GM12878 (cell line): ENCODE measurements around the gene TSPAN5. TPM values are rescaled to one million over a fixed set of nuclear protein-coding genes. Genes with fewer than 3 reads are reported as not detected.

Source experiments
- ATAC-seq: fragments of 200-7000 bp; cut with Tn5 transposase; 3 replicates; pipeline ENCODE4 v1.9.1; 2020; ENCODE audit warnings: mild to moderate bottlenecking, moderate library complexity
- BruUV-seq: library from RNA; stranded (reverse); fragments of 400-500 nt; replicated peaks from 2 replicates; lab custom pipeline; 2021; lab: Mats Ljungman, UMichigan
- CTCF ChIA-PET: fragments of 300-600 bp; sonication (Branson Sonifier 250); formaldehyde crosslinking; extraction: SDS; loops from one replicate; lab custom pipeline; 2021; ENCODE audit warnings: inconsistent platforms; lab: Yijun Ruan, JAX
- POLR2A ChIA-PET: fragments of 350-600 bp; formaldehyde crosslinking; extraction: SDS; loops from one replicate; lab custom pipeline; 2021; ENCODE audit warnings: inconsistent platforms; lab: Charles Lee
- RAD21 ChIA-PET: fragments of 300-600 bp; sonication (Branson Sonifier 250); formaldehyde crosslinking; loops from one replicate; lab custom pipeline; 2023; ENCODE audit warnings: antibody characterized with exemption; ENCODE audit not compliant: unreplicated experiment; lab: Charles Lee
- SMC1A ChIA-PET: fragments of 300-600 bp; sonication (Branson Sonifier 250); formaldehyde crosslinking; loops from one replicate; lab custom pipeline; 2023; ENCODE audit not compliant: unreplicated experiment, uncharacterized antibody; lab: Charles Lee
- DNase-seq: peaks from one replicate; pipeline ENCODE4 v3.0.0-alpha.2; 2011; ENCODE audit warnings: low read depth, low spot score
- FAIRE-seq: peaks from 3 replicates; lab custom pipeline; 2011; peaks lifted over from hg19 to GRCh38; lab: Jason Lieb, UNC
- H2AFZ ChIP-seq: 2 replicates; pipeline ENCODE4 v1.6.0; 2011; ENCODE audit warnings: low read depth, low read length, control low read depth; ENCODE audit not compliant: control insufficient read depth
- H3K27ac ChIP-seq: 2 replicates; pipeline ENCODE4 v1.5.1; 2011; ENCODE audit warnings: control low read depth; ENCODE audit not compliant: control insufficient read depth, insufficient read depth
- H3K27me3 ChIP-seq, 2 experiments: replicated peaks in 1 of 2; 2 replicates each; pipeline versions ENCODE4 v1.6.0 to v1.6.1; 2011; ENCODE audit warnings: low read length in 1 of 2; ENCODE audit not compliant: control insufficient read depth in 2 of 2, insufficient read depth in 2 of 2
- H3K36me3 ChIP-seq, 2 experiments: 2 replicates each; pipeline ENCODE4 v1.5.1; 2011; ENCODE audit warnings: low read length in 1 of 2; ENCODE audit not compliant: control insufficient read depth in 2 of 2, insufficient read depth in 2 of 2
- H3K4me1 ChIP-seq: 2 replicates; pipeline ENCODE4 v1.6.1; 2011; ENCODE audit warnings: mild to moderate bottlenecking, low read length, moderate library complexity, mixed read lengths; ENCODE audit not compliant: control insufficient read depth, insufficient read depth
- H3K4me2 ChIP-seq: 2 replicates; pipeline ENCODE4 v1.6.0; 2011; ENCODE audit warnings: control low read depth; ENCODE audit not compliant: control insufficient read depth, insufficient read depth
- H3K4me3 ChIP-seq: fragments of 200-600 bp; sonication (generic); 2 replicates; pipeline ENCODE4 v1.5.1; 2016
- H3K79me2 ChIP-seq: 2 replicates; pipeline ENCODE4 v1.6.0; 2011; ENCODE audit warnings: low read length; ENCODE audit not compliant: control insufficient read depth, insufficient read depth
- H3K9ac ChIP-seq: 2 replicates; pipeline ENCODE4 v1.8.0; 2011; ENCODE audit warnings: low read length, control low read depth, mixed read lengths; ENCODE audit not compliant: control insufficient read depth, insufficient read depth
- H3K9me3 ChIP-seq: replicated peaks from 3 replicates; pipeline ENCODE4 v1.5.1; 2011; ENCODE audit warnings: mild to moderate bottlenecking, low read length; ENCODE audit not compliant: control insufficient read depth, insufficient read depth
- H4K20me1 ChIP-seq: 2 replicates; pipeline ENCODE4 v1.6.0; 2011; ENCODE audit not compliant: control insufficient read depth, insufficient read depth
- BACH1 ChIP-seq: fragments of 450-650 bp; IDR thresholded peaks from 2 replicates; pipeline ENCODE4 v1.6.1; 2017; ENCODE audit warnings: mild to moderate bottlenecking, borderline replicate concordance
- E2F8 ChIP-seq: fragments of 450-650 bp; IDR thresholded peaks from 2 replicates; pipeline ENCODE4 v1.6.1; 2018; ENCODE audit warnings: mild to moderate bottlenecking, low read depth, moderate library complexity; ENCODE audit not compliant: partially characterized antibody
- EGR1 ChIP-seq, 2 experiments: IDR thresholded peaks; 1 replicate in 1 of 2; 2 replicates in 1 of 2; pipeline ENCODE4 v1.6.1; 2011 to 2012; ENCODE audit warnings: low read depth in 2 of 2, low read length in 2 of 2, borderline replicate concordance in 1 of 2, mild to moderate bottlenecking in 1 of 2, moderate library complexity in 1 of 2
- FOXM1 ChIP-seq: IDR thresholded peaks from 2 replicates; pipeline ENCODE4 v1.6.1; 2012; ENCODE audit warnings: low read depth, mild to moderate bottlenecking, inconsistent platforms, low read length, moderate library complexity
- IKZF1 ChIP-seq: fragments of 450-650 bp; conservative IDR thresholded peaks from 2 replicates; pipeline ENCODE4 v1.6.1; 2017; ENCODE audit warnings: antibody characterized with exemption, mild to moderate bottlenecking
- IKZF2 ChIP-seq, 2 experiments: fragments of 450-650 bp; IDR thresholded peaks; 2 replicates each; pipeline ENCODE4 v1.6.1; 2017; ENCODE audit warnings: mild to moderate bottlenecking in 2 of 2, moderate library complexity in 2 of 2
- MTA2 ChIP-seq: fragments of 450-650 bp; IDR thresholded peaks from 2 replicates; pipeline ENCODE4 v1.6.1; 2016; ENCODE audit warnings: low read depth, mild to moderate bottlenecking, moderate library complexity
- NR2F1 ChIP-seq: fragments of 450-650 bp; conservative IDR thresholded peaks from 2 replicates; pipeline ENCODE4 v1.6.1; 2017; ENCODE audit warnings: mild to moderate bottlenecking
- POLR2AphosphoS2 ChIP-seq: IDR thresholded peaks from 2 replicates; pipeline ENCODE4 v1.6.1; 2011; ENCODE audit warnings: low read depth, mild to moderate bottlenecking, low read length, improper control_type of control experiment, moderate library complexity
- RUNX3 ChIP-seq: IDR thresholded peaks from 2 replicates; pipeline ENCODE4 v1.6.1; 2012; ENCODE audit warnings: low read length, inconsistent platforms
- SMARCA5 ChIP-seq: fragments of 450-650 bp; IDR thresholded peaks from 2 replicates; pipeline ENCODE4 v1.6.1; 2017; ENCODE audit warnings: mild to moderate bottlenecking
- SPI1 ChIP-seq: IDR thresholded peaks from 2 replicates; pipeline ENCODE4 v1.6.1; 2011; ENCODE audit warnings: low read depth, mild to moderate bottlenecking, low read length, moderate library complexity, borderline replicate concordance; ENCODE audit not compliant: insufficient read depth
- TBL1XR1 ChIP-seq: IDR thresholded peaks from 2 replicates; pipeline ENCODE4 v1.6.1; 2012; ENCODE audit warnings: low read depth, low read length, improper control_type of control experiment
- ZBTB4 ChIP-seq: fragments of 450-650 bp; formaldehyde crosslinking; IDR thresholded peaks from 2 replicates; pipeline ENCODE4 v1.4.0; 2022; ENCODE audit warnings: mild to moderate bottlenecking, moderate library complexity
- ZNF384 ChIP-seq: IDR thresholded peaks from 2 replicates; pipeline ENCODE4 v1.6.1; 2012; ENCODE audit warnings: low read depth, mild to moderate bottlenecking, low read length, improper control_type of control experiment, borderline replicate concordance
- WGBS: methylation state at CpG from one replicate; pipeline ENCODE4 v1.1.6; 2016; ENCODE audit warnings: low lambda C conversion rate; ENCODE audit not compliant: insufficient replicate concordance, insufficient coverage; ENCODE audit errors: missing lambda C conversion rate; 5-methylcytosine and 5-hydroxymethylcytosine counted together
- in situ Hi-C: fragments of 300-500 bp; cut with MboI; formaldehyde crosslinking; loops from 9 replicates; pipeline ENCODE4 v1.14.3; 2018; ENCODE audit warnings: mixed read lengths
- intact Hi-C: fragments of 100-400 bp; cut with micrococcal nuclease; formaldehyde crosslinking; loops from one replicate; pipeline ENCODE4 v1.14.2; 2022; ENCODE audit not compliant: unreplicated experiment
- polyA plus RNA-seq, 11 experiments: library from polyadenylated mRNA; depleted of rRNA in 4 of 11; unstranded in 6 of 11; stranded (reverse) in 5 of 11; fragments of >200 nt; fragmentation: Nextera tagmentation in 4 of 11; fragmentation: Illumina TruSeq in 1 of 11; extraction: Ambion mirVana in 4 of 11; extraction: Trizol in 1 of 11; gene quantifications; 1 replicate in 1 of 11; 2 replicates in 10 of 11; pipeline versions ENCODE4 v1.2.1 to v1.2.3, GENCODE V29; 2011 to 2016; ENCODE audit warnings: inconsistent platforms in 2 of 11, missing spikeins in 2 of 11, low read depth in 1 of 11
- total RNA-seq, 4 experiments: library from RNA; depleted of rRNA in 3 of 4; stranded (reverse); fragments of >200 nt in 3 of 4; fragmentation: Illumina TruSeq in 1 of 4; extraction: Trizol in 1 of 4; gene quantifications; 2 replicates each; pipeline versions ENCODE4 v1.2.1 to v1.2.3, GENCODE V29; 2013 to 2021

Gene TSPAN5
- total and polyA plus RNA-seq, 10 of the 15 experiments (the other 5 are each of a cell fraction or from before 2014, with no cell fraction given): 0.09 to 8.2 (median 0.27) TPM

- Histone ChIP-seq H3K27me3 (no peaks in the 10 kb centered on the region), H3K36me3 (no peaks in the 10 kb centered on the region; a peak in 2 of 4 replicates), H3K79me2 (no peaks in the 10 kb centered on the region), H3K27ac (peak overlapping the region; percentile 36), H4K20me1 (no peaks in the 10 kb centered on the region), H3K4me3 (no peak overlapping the region), H3K4me2 (peak overlapping the region; percentile 39), H3K4me1 (peaks cover 17% of the 10 kb centered on the region), H2AFZ (peak overlapping the region; percentile 76), H3K9me3 (no peaks in the 10 kb centered on the region), H3K9ac (no peak overlapping the region)
- intact Hi-C loops: loop anchor here (1.0 to 5.0 kb wide), 3 partner anchors 184 to 484 kb away; partner anchors contain the start of genes RAP1GDS1 and STPG2
- WGBS: 1% methylated on average over 10 of the region's 10 CpGs
- in situ Hi-C loops: no loop called here
- no TSS peak for BruUV-seq
- DNase-seq (peak; percentile 61), ATAC-seq (peak; percentile 93), FAIRE-seq (peak; percentile 27)
- RAD21 ChIA-PET: interaction anchor here (0.7 to 1.6 kb wide), 4 partner anchors 21 to 549 kb away, joined by 3 to 5 read pairs (median 3); partner anchors contain the start of gene METAP1
- CTCF ChIA-PET: interaction anchor here (1.0 to 4.8 kb wide), 3 partner anchors 21 to 958 kb away, joined by 4 to 21 read pairs (median 5); no protein-coding TSS in a partner anchor
- POLR2A ChIA-PET: no interaction called here
- SMC1A ChIA-PET: interaction anchor here (0.6 to 2.2 kb wide), 6 partner anchors 17 to 610 kb away, joined by 3 to 7 read pairs (median 4); no protein-coding TSS in a partner anchor
- no peak for TF ChIP-seq POLR2AphosphoS2
- TF ChIP-seq IKZF1: peak; percentile 90
- peak; percentile 67; the same call in 1 of the 2 replicates for TF ChIP-seq SPI1
- TF ChIP-seq EGR1 (IDR thresholded peaks at IDR 0.05; ENCODE audit: borderline replicate concordance in 1 of 2, low read depth in 2 of 2, low read length in 2 of 2): no peak
- 0 out of 2 replicates have a peak, but pooled peaks have one; percentile 12 for TF ChIP-seq TBL1XR1
- TF ChIP-seq MTA2: peak; percentile 81
- TF ChIP-seq IKZF2 (IDR thresholded peaks at IDR 0.05): peak; percentile 77 to 90; a peak in 3 of 4 replicates
- TF ChIP-seq FOXM1: 0 out of 2 replicates have a peak, but pooled peaks have one; percentile 21
- peak; percentile 61; the same call in 1 of the 2 replicates for TF ChIP-seq ZNF384
- peak; percentile 38; the same call in 1 of the 2 replicates for TF ChIP-seq SMARCA5
- peak; percentile 38; the same call in 1 of the 2 replicates for TF ChIP-seq NR2F1
- peak; percentile 94 for TF ChIP-seq RUNX3
- TF ChIP-seq E2F8: no peak
- TF ChIP-seq ZBTB4 (CRISPR knock-in tag): no peak
- peak; percentile 72; the same call in 1 of the 2 replicates for TF ChIP-seq BACH1
These were observed 211.7 kb downstream of the TSPAN5 start for GRCh38 chr4:98446499-98447375.
